ENCODE measurements around the gene TF.

TF gene

GRCh38 chr3:133749427-133750258 lies 3.5 kb downstream of the TF start:
- TF ChIP-seq POLR2AphosphoS5 (IDR thresholded peaks at IDR 0.05; ENCODE audit: low read depth, low read length), result no peak
- no peak for TF ChIP-seq REST (IDR thresholded peaks at IDR 0.05; ENCODE audit: insufficient read depth in 1 of 2, low read depth in 2 of 2, low read length in 2 of 2)
- TF ChIP-seq FOXP2 (optimal IDR thresholded peaks at IDR 0.05; ENCODE audit: borderline replicate concordance, extremely low read depth, extremely low read length, insufficient read depth), result no peak
- TF ChIP-seq SIN3A (IDR thresholded peaks at IDR 0.05; ENCODE audit: borderline replicate concordance, insufficient read depth, low read length), result no peak
- TF ChIP-seq TAF1 (IDR thresholded peaks at IDR 0.05; ENCODE audit: borderline replicate concordance, insufficient read depth, low read length), result no peak

- TF ChIP-seq SIN3A (IDR thresholded peaks at IDR 0.05; ENCODE audit: borderline replicate concordance, insufficient read depth, low read length) (no peak), REST (IDR thresholded peaks at IDR 0.05; ENCODE audit: insufficient read depth in 1 of 2, low read depth in 2 of 2, low read length in 2 of 2) (no peak), TAF1 (IDR thresholded peaks at IDR 0.05; ENCODE audit: borderline replicate concordance, insufficient read depth, low read length) (no peak), FOXP2 (optimal IDR thresholded peaks at IDR 0.05; ENCODE audit: borderline replicate concordance, extremely low read depth, extremely low read length, insufficient read depth) (no peak), POLR2AphosphoS5 (IDR thresholded peaks at IDR 0.05; ENCODE audit: low read depth, low read length) (no peak)
These were observed 4.1 kb downstream of the TF start for GRCh38 chr3:133750259-133750656.

- no peak for TF ChIP-seq TAF1 (IDR thresholded peaks at IDR 0.05; ENCODE audit: borderline replicate concordance, insufficient read depth, low read length)
- no peak for TF ChIP-seq FOXP2 (optimal IDR thresholded peaks at IDR 0.05; ENCODE audit: borderline replicate concordance, extremely low read depth, extremely low read length, insufficient read depth)
- TF ChIP-seq REST (IDR thresholded peaks at IDR 0.05; ENCODE audit: insufficient read depth in 1 of 2, low read depth in 2 of 2, low read length in 2 of 2), result no peak
- TF ChIP-seq POLR2AphosphoS5 (IDR thresholded peaks at IDR 0.05; ENCODE audit: low read depth, low read length), result no peak
- no peak for TF ChIP-seq SIN3A (IDR thresholded peaks at IDR 0.05; ENCODE audit: borderline replicate concordance, insufficient read depth, low read length)
These were observed 7.0 kb downstream of the TF start for GRCh38 chr3:133753107-133753778.

GRCh38 chr3:133753779-133754164 lies 7.6 kb downstream of the TF start:
- TF ChIP-seq REST (IDR thresholded peaks at IDR 0.05; ENCODE audit: insufficient read depth in 1 of 2, low read depth in 2 of 2, low read length in 2 of 2), result no peak
- no peak for TF ChIP-seq POLR2AphosphoS5 (IDR thresholded peaks at IDR 0.05; ENCODE audit: low read depth, low read length)
- TF ChIP-seq SIN3A (IDR thresholded peaks at IDR 0.05; ENCODE audit: borderline replicate concordance, insufficient read depth, low read length), result no peak
- no peak for TF ChIP-seq TAF1 (IDR thresholded peaks at IDR 0.05; ENCODE audit: borderline replicate concordance, insufficient read depth, low read length)
- no peak for TF ChIP-seq FOXP2 (optimal IDR thresholded peaks at IDR 0.05; ENCODE audit: borderline replicate concordance, extremely low read depth, extremely low read length, insufficient read depth)

Measured in PFSK-1 (cell line).